ENCODE measurements around the gene FHL1.
A peak's percentile ranks its signal among the peaks of the same experiment; 100 is the strongest.

Gene FHL1

GRCh38 chrX:136250191-136251040, 103.1 kb downstream of the FHL1 start:
- Histone ChIP-seq H3K9me3 (no peaks in the 10 kb centered on the region), H3K4me3 (peak overlapping the region; percentile 76 to 89), H3K36me3 (peaks cover 0 to 4% (median 0%) of the 10 kb centered on the region in 3 donors), H3K27ac (peak overlapping the region; percentile 89 to 94), H3K27me3 (no peaks in the 10 kb centered on the region), H3K4me1 (peaks cover 0 to 43% (median 3%) of the 10 kb centered on the region in 4 donors)
- TF ChIP-seq, protein P1, sequence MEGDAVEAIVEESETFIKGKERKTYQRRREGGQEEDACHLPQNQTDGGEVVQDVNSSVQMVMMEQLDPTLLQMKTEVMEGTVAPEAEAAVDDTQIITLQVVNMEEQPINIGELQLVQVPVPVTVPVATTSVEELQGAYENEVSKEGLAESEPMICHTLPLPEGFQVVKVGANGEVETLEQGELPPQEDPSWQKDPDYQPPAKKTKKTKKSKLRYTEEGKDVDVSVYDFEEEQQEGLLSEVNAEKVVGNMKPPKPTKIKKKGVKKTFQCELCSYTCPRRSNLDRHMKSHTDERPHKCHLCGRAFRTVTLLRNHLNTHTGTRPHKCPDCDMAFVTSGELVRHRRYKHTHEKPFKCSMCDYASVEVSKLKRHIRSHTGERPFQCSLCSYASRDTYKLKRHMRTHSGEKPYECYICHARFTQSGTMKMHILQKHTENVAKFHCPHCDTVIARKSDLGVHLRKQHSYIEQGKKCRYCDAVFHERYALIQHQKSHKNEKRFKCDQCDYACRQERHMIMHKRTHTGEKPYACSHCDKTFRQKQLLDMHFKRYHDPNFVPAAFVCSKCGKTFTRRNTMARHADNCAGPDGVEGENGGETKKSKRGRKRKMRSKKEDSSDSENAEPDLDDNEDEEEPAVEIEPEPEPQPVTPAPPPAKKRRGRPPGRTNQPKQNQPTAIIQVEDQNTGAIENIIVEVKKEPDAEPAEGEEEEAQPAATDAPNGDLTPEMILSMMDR (IDR thresholded peaks at IDR 0.05): no peak
- DNase-seq: no peak
- intact Hi-C loops (cut with DNase I; ENCODE audit: low total_unique reads): no loop called here

GRCh38 chrX:136251041-136251991, 104.0 kb downstream of the FHL1 start, which contains the start of gene MAP7D3:
TSS of gene MAP7D3 (minus strand) at chrX:136251400. CDS start at chrX:136251358, 42 bp downstream.
- Histone ChIP-seq H3K27me3 (no peaks in the 10 kb centered on the region), H3K36me3 (no peaks in the 10 kb centered on the region), H3K4me3 (peak within 1 kb of the TSS; percentile 76 to 89), H3K27ac (peak within 1 kb of the TSS; percentile 89 to 94), H3K9me3 (no peaks in the 10 kb centered on the region), H3K4me1 (peaks cover 0 to 49% (median 3%) of the 10 kb centered on the region in 4 donors)
- peak in 1 of 2 donors; percentile 52 for DNase-seq
- TF ChIP-seq, protein P1 (IDR thresholded peaks at IDR 0.05): no peak
- intact Hi-C loops (cut with DNase I; ENCODE audit: low total_unique reads): no loop called here

GRCh38 chrX:136255541-136255940, 108.2 kb downstream of the FHL1 start:
- H3K4me3 ChIP-seq: peak overlapping the region; percentile 16 to 32
- TF ChIP-seq, protein P1 (IDR thresholded peaks at IDR 0.05): no peak
- H3K27ac ChIP-seq: peak overlapping the region; percentile 81 to 83
- H3K27me3 ChIP-seq: no peaks in the 10 kb centered on the region
- peak; percentile 43 to 75 for DNase-seq
- intact Hi-C loops (cut with DNase I; ENCODE audit: low total_unique reads): no loop called here
- no peaks in the 10 kb centered on the region for H3K9me3 ChIP-seq
- H3K36me3 ChIP-seq: no peaks in the 10 kb centered on the region
- H3K4me1 ChIP-seq: peaks cover 0 to 70% (median 10%) of the 10 kb centered on the region in 4 donors

DNA sequence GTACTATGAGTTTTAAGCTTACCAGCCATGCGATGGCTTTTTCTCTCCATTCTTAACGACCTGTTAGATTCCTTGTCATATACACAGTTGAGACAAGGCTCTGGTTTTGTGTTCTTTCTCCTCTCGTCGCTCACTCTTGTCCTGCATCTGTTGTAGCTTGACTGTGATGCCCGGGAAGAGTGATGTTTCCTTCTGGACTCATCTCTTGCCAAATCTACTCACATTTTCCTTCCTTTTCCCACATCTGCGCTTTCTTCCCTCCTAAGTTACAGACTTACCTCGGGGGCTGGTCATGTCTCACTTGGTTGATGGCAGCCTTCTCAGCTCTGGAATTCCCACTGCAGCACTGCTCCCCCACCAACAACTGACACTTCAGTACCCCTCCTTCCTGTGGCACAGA, 108.7 kb downstream of the FHL1 start:
- Histone ChIP-seq H3K27me3 (no peaks in the 10 kb centered on the region), H3K4me1 (peaks cover 0 to 74% (median 12%) of the 10 kb centered on the region in 4 donors), H3K4me3 (peak overlapping the region; percentile 16 to 32), H3K9me3 (no peaks in the 10 kb centered on the region), H3K27ac (peak overlapping the region; percentile 81 to 83), H3K36me3 (no peaks in the 10 kb centered on the region)
- DNase-seq: no peak
- TF ChIP-seq, protein P1 (IDR thresholded peaks at IDR 0.05): no peak
- intact Hi-C loops (cut with DNase I; ENCODE audit: low total_unique reads): no loop called here

DNA sequence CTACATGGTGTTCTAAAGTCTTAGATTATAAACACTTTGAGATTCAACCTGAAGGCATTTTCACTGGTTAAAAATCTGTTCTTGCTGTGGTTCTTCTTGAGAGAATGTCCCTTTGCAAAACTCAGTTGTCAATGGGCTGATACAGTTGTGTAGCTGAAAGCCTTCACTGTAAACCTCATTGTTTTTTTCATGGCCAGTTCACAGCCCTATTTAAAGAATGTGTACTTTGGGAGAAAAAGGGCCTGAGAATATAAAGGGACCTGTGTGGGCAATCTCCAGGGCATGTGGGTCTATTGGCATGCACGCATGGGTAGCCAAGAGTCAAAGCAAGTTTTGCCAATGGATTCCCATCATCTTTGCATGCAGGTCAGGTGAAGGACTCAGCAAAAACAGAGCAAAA, 111.6 kb downstream of the FHL1 start:
- Histone ChIP-seq H3K9me3 (no peaks in the 10 kb centered on the region), H3K27ac (peak overlapping the region; percentile 81 to 83), H3K36me3 (no peaks in the 10 kb centered on the region), H3K27me3 (no peaks in the 10 kb centered on the region), H3K4me3 (no peak overlapping the region), H3K4me1 (peaks cover 0 to 86% (median 17%) of the 10 kb centered on the region in 4 donors)
- TF ChIP-seq, protein P1 (IDR thresholded peaks at IDR 0.05): no peak
- no peak for DNase-seq
- intact Hi-C loops (cut with DNase I; ENCODE audit: low total_unique reads): no loop called here
